ENCODE data around the gene KDELR1. TPM values are rescaled to one million over a fixed set of nuclear protein-coding genes. Genes with fewer than 3 reads are reported as not detected.

The KDELR1 gene
- total RNA-seq, 1 donor from 2014 or later: 251 TPM

DNA sequence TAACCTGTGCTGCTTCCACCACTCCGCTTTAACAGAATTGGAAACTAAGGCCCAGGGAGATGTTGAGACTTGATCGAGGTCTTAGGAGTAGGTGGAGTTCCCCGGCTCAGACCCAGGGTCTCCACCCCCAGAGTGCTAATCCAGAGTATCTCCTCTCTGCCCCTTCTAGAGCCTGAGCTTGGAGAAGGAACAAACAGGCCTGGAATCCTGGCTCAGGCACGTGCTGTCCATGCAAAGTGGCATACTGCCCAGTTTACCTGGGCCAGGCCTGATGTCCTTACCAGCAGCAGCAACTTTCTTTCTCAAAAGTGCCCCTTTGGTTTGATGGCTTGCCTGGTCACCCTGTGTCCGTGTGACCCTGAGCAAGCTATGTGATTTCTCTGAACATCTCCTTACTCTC lies 23.5 kb downstream of the KDELR1 start:
- Mint-ChIP-seq H3K36me3 (ENCODE audit: low read depth) (no peaks in the 10 kb centered on the region), H3K4me1 (ENCODE audit: low read depth) (peaks cover 9% of the 10 kb centered on the region), H3K27me3 (ENCODE audit: low read depth) (no peaks in the 10 kb centered on the region), H3K9me3 (ENCODE audit: low read depth) (no peaks in the 10 kb centered on the region), H3K4me3 (ENCODE audit: unreplicated experiment) (no peak overlapping the region), H3K27ac (ENCODE audit: unreplicated experiment) (no peak overlapping the region)
- DNase-seq (ENCODE audit: low spot score): no peak
- TF ChIP-seq CTCF (IDR thresholded peaks at IDR 0.05): no peak

DNA sequence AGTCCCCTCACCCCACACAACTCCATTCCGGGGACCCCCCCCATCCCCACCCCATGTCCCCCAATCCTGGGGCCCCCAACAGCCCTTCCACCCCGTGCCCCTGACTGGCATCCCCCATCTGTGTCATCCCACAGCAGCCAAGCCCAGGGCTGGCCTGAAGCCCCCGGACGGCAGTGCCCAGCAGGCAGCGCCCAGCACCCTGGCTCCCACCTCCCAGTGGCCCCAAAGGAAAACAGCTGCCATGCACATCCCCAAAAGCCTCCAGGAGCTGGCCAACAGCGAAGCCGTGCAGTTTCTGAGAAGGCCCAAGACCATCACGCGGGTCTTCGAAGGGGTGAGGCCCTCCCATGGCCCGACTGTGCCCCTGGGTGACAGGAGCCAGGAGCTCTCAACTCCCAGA lies 25.7 kb downstream of the KDELR1 start:
- peaks cover 8% of the 10 kb centered on the region for H3K4me1 Mint-ChIP-seq (ENCODE audit: low read depth)

DNA sequence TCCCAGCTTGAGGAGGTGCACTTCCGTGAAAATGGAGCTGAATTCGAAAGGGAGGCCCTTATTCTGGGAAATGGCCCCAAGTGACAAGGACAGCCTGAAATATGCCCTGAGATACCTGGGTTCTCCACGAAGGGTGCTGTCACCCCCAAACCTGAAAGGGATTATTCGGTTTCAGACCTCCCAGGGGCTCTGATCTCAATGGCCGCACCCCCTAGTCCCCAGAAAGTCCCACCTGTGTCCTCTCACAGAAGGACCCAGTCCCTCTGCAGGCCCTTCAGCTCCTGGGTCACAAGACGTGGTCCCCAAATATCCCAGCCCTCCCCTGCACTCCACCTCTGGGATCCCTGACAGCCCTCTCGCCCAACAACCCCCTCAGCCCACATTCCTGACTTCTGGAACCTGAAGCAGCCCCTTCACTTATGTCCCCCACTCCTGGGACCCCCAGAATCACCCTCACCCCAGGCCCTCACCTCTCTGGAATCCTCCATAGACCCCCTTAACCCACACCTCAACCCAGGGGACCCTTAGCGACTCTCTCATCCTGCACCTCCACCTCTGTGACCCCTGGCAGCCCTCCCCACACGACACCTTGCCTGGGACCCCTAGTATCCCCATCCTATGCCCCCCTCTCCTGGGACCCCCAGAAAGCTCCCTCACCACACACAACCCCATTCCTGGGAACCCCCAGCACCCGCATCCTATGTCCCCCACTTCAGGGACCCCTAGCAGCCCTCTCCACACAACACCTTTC lies 26.6 kb downstream of the KDELR1 start:
- DNase-seq (ENCODE audit: low spot score): no peak
- Mint-ChIP-seq H3K4me1 (ENCODE audit: low read depth) (peaks cover 8% of the 10 kb centered on the region), H3K9me3 (ENCODE audit: low read depth) (no peaks in the 10 kb centered on the region), H3K27ac (ENCODE audit: unreplicated experiment) (no peak overlapping the region), H3K4me3 (ENCODE audit: unreplicated experiment) (no peak overlapping the region), H3K27me3 (ENCODE audit: low read depth) (no peaks in the 10 kb centered on the region), H3K36me3 (ENCODE audit: low read depth) (no peaks in the 10 kb centered on the region)
- TF ChIP-seq CTCF (IDR thresholded peaks at IDR 0.05): no peak

More for the DNA sequence above, 25.7 kb downstream of the KDELR1 start:
- Mint-ChIP-seq H3K9me3 (ENCODE audit: low read depth) (no peaks in the 10 kb centered on the region), H3K27ac (ENCODE audit: unreplicated experiment) (no peak overlapping the region), H3K27me3 (ENCODE audit: low read depth) (no peaks in the 10 kb centered on the region), H3K36me3 (ENCODE audit: low read depth) (no peaks in the 10 kb centered on the region), H3K4me3 (ENCODE audit: unreplicated experiment) (no peak overlapping the region)
- DNase-seq (ENCODE audit: low spot score): no peak
- TF ChIP-seq CTCF (IDR thresholded peaks at IDR 0.05): no peak

GRCh38 chr19:48363810-48364597 lies 27.3 kb downstream of the KDELR1 start, which contains the start of the genes SYNGR4 and TMEM143:
Gene SYNGR4 (plus strand): TSS chr19:48364367. CDS start chr19:48365843, 1,476 bp downstream.
Gene TMEM143 (minus strand): TSS chr19:48363940. CDS start chr19:48363920, 20 bp downstream.
- H3K4me1 Mint-ChIP-seq (ENCODE audit: low read depth): peaks cover 8% of the 10 kb centered on the region

More at GRCh38 chr19:48363810-48364597, 27.3 kb downstream of the KDELR1 start, which contains the start of the genes SYNGR4 and TMEM143:
- H3K36me3 Mint-ChIP-seq (ENCODE audit: low read depth): no peaks in the 10 kb centered on the region
- no peaks in the 10 kb centered on the region for H3K27me3 Mint-ChIP-seq (ENCODE audit: low read depth)
- peak; percentile 99 for DNase-seq (ENCODE audit: low spot score)
- peak within 1 kb of the TSS; percentile 77 for H3K4me3 Mint-ChIP-seq (ENCODE audit: unreplicated experiment)
- no peak for TF ChIP-seq CTCF (IDR thresholded peaks at IDR 0.05)
- peak within 1 kb of the TSS; percentile 92 for H3K27ac Mint-ChIP-seq (ENCODE audit: unreplicated experiment)
- no peaks in the 10 kb centered on the region for H3K9me3 Mint-ChIP-seq (ENCODE audit: low read depth)
